RWPE2 (cell line): Measurements from ENCODE around the gene SF3B3.

Experiments
- ATAC-seq: fragments of 200-7000 bp; cut with Tn5 transposase; 3 replicates; pipeline ENCODE4 v1.9.1; 2021; ENCODE audit warnings: low read depth
- DNase-seq: peaks from one replicate; pipeline ENCODE4 v3.0.0-alpha.2; 2020; ENCODE audit warnings: low spot score
- H3K27ac ChIP-seq: fragments of 450-650 bp; 2 replicates; pipeline ENCODE4 v1.5.1; 2017; ENCODE audit warnings: mild to moderate bottlenecking; ENCODE audit not compliant: poor library complexity, severe bottlenecking
- H3K27me3 ChIP-seq: fragments of 250-450 bp; sonication (Bioruptor Pico); 2 replicates; pipeline ENCODE4 v1.5.1; 2021; ENCODE audit warnings: mild to moderate bottlenecking, moderate library complexity; ENCODE audit not compliant: insufficient read depth, poor library complexity, severe bottlenecking
- H3K36me3 ChIP-seq: fragments of 250-450 bp; sonication (Bioruptor Pico); 2 replicates; pipeline ENCODE4 v1.5.1; 2020; ENCODE audit warnings: low read depth, mild to moderate bottlenecking, moderate library complexity
- H3K4me1 ChIP-seq: fragments of 250-450 bp; sonication (Bioruptor Pico); 2 replicates; pipeline ENCODE4 v1.5.1; 2021; ENCODE audit warnings: mild to moderate bottlenecking, moderate library complexity; ENCODE audit not compliant: insufficient read depth, poor library complexity, severe bottlenecking
- H3K4me3 ChIP-seq: fragments of 250-450 bp; sonication (Bioruptor Pico); 2 replicates; pipeline ENCODE4 v1.5.1; 2021; ENCODE audit warnings: mild to moderate bottlenecking, moderate library complexity; ENCODE audit not compliant: severe bottlenecking
- H3K9me3 ChIP-seq: fragments of 250-450 bp; sonication (Bioruptor Pico); 2 replicates; pipeline ENCODE4 v1.5.1; 2021; ENCODE audit warnings: mild to moderate bottlenecking, moderate library complexity; ENCODE audit not compliant: severe bottlenecking
- TF ChIP-seq, protein P1 (sequence below): fragments of 450-650 bp; IDR thresholded peaks from one replicate; pipeline ENCODE4 v1.5.1; 2017; ENCODE audit warnings: mild to moderate bottlenecking, moderate library complexity; ENCODE audit not compliant: poor library complexity, severe bottlenecking

The SF3B3 gene

DNA sequence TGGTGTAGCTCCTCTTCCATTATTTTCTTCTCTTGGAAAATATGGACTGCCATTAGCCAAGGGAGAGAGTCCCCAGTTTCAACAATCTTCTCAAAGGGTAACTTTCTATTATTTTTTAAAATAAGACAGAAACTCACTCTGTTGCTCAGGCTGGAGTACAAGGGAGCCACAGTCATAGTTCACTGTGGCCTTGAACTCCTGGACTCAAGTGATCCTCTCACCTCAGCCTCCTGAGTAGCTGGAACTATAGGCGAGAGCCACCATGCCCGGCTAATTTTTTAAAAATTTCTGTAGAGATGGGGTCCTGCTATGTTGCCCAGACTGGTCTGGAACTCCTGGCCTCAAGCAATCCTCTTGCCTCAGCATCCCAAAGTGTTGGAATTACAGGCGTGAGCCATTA lies 13.4 kb upstream of the SF3B3 start:
- Histone ChIP-seq H3K4me1 (peaks cover 3% of the 10 kb centered on the region), H3K9me3 (no peaks in the 10 kb centered on the region), H3K36me3 (peaks cover 81% of the 10 kb centered on the region), H3K4me3 (no peak overlapping the region), H3K27me3 (no peaks in the 10 kb centered on the region), H3K27ac (no peak overlapping the region)
- TF ChIP-seq, protein P1, sequence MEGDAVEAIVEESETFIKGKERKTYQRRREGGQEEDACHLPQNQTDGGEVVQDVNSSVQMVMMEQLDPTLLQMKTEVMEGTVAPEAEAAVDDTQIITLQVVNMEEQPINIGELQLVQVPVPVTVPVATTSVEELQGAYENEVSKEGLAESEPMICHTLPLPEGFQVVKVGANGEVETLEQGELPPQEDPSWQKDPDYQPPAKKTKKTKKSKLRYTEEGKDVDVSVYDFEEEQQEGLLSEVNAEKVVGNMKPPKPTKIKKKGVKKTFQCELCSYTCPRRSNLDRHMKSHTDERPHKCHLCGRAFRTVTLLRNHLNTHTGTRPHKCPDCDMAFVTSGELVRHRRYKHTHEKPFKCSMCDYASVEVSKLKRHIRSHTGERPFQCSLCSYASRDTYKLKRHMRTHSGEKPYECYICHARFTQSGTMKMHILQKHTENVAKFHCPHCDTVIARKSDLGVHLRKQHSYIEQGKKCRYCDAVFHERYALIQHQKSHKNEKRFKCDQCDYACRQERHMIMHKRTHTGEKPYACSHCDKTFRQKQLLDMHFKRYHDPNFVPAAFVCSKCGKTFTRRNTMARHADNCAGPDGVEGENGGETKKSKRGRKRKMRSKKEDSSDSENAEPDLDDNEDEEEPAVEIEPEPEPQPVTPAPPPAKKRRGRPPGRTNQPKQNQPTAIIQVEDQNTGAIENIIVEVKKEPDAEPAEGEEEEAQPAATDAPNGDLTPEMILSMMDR = no peak
- DNase-seq = no peak
- ATAC-seq = no peak

DNA sequence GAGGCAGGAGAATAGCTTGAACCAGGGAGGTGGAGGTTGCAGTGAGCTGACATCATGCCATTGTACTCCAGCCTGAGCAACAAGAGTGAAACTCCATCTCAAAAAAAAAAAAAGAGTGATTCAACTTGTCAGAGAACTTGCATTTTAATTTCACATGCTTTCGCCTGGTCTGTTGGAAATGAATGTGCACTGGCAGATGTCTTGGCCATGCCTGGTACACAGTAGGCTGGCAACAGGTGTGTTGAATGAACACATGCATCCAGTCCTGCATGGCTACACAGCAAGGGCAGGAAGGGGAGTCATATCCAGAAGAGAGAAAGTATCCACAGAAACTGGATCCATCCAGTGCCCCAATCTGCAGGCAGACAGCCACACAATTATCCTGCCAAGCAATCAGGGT lies 11.8 kb upstream of the SF3B3 start:
- ATAC-seq = no peak
- H3K36me3 ChIP-seq = peaks cover 90% of the 10 kb centered on the region
- peaks cover 3% of the 10 kb centered on the region for H3K4me1 ChIP-seq
- TF ChIP-seq, protein P1 = no peak
- H3K27ac ChIP-seq = no peak overlapping the region
- no peak for DNase-seq
- no peaks in the 10 kb centered on the region for H3K27me3 ChIP-seq
- no peaks in the 10 kb centered on the region for H3K9me3 ChIP-seq
- no peak overlapping the region for H3K4me3 ChIP-seq

DNA sequence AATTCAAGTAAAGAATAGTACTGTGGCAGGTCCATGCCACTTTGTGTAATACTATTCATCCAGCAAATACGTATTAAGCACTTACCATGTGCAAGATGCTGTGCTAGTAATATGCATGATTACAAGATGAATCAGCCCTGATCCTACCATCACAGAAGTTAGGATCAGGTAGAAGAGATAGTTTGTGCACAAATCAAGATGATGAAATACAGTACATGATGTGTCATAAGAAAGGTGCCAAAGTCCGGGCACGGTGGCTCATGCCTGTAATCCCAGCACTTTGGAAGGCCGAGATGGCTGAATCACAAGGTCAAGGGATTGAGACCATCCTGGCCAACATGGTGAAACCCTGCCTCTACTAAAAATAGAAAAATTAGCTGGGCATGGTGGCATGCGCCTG lies 11.2 kb upstream of the SF3B3 start:
- H3K36me3 ChIP-seq = peaks cover 90% of the 10 kb centered on the region
- peak overlapping the region; percentile 14 for H3K27ac ChIP-seq
- peak; percentile 93 for ATAC-seq
- H3K4me3 ChIP-seq = no peak overlapping the region
- no peaks in the 10 kb centered on the region for H3K9me3 ChIP-seq
- no peaks in the 10 kb centered on the region for H3K27me3 ChIP-seq
- peaks cover 3% of the 10 kb centered on the region for H3K4me1 ChIP-seq
- TF ChIP-seq, protein P1 = no peak
- no peak for DNase-seq

DNA sequence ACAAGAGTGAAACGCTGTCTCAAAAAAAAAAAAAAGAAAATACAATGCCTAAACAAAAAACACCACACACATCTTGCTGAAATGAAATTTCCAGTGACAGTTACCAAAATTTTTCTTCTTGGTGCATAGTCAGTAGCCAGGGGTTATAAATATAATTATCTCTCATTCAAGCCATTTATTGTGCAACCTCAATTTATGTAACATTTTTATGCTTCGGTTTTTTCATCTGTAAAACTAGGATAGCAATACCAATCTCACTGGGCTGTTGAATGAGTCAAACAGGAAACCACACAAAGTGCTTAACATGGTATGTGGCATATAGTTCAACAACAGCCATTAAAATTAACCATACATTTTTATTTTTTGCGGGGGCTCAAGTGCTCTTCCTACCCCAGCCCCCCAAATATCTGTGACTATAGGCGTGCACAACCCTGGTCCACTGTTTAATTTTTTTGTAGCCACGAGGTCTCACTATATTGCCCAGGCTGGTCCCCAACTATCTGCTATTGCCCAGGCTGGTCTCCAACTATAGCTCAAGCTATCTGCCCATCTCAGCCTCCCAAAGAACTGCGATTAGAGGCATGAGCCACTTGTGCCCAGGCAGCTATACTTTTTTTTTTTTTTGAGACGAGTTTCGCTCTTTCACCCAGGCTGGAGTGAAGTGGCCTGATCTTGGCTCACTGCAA lies 2.9 kb upstream of the SF3B3 start:
- Histone ChIP-seq H3K36me3 (peaks cover 41% of the 10 kb centered on the region), H3K27ac (peak overlapping the region; percentile 26), H3K9me3 (no peaks in the 10 kb centered on the region), H3K27me3 (no peaks in the 10 kb centered on the region), H3K4me1 (peaks cover 7% of the 10 kb centered on the region), H3K4me3 (no peak overlapping the region)
- TF ChIP-seq, protein P1 = no peak
- DNase-seq (no peak), ATAC-seq (peak; percentile 35; the same call in 1 of the 3 replicates)
